SU-DHL-6 (cell line): ENCODE measurements around the gene MGMT.

ENCODE experiments used
- H2AFZ ChIP-seq: fragments of 200-600 bp; sonication (generic); 2 replicates; pipeline ENCODE4 v1.6.1; 2014; ENCODE audit warnings: low read depth, mild to moderate bottlenecking, moderate library complexity, mixed read lengths, antibody characterized with exemption, low read length; ENCODE audit not compliant: severe bottlenecking
- H3F3A ChIP-seq: fragments of 200-600 bp; shearing (Covaris generic); 2 replicates; pipeline ENCODE4 v1.6.0; 2016; ENCODE audit warnings: antibody characterized with exemption, mild to moderate bottlenecking; ENCODE audit not compliant: insufficient read depth
- H3K27ac ChIP-seq: fragments of 200-600 bp; sonication (generic); 2 replicates; pipeline ENCODE4 v1.5.1; 2016; ENCODE audit warnings: low read depth, mild to moderate bottlenecking, low read length, moderate library complexity, mixed read lengths
- H3K27me3 ChIP-seq: fragments of 200-600 bp; sonication (generic), shearing (Covaris generic); 2 replicates; pipeline ENCODE4 v1.6.0; 2014; ENCODE audit warnings: mild to moderate bottlenecking, low read length
- H3K36me3 ChIP-seq: fragments of 200-600 bp; sonication (generic); 2 replicates; pipeline ENCODE4 v1.6.1; 2014; ENCODE audit warnings: mild to moderate bottlenecking, low read length, mixed read lengths
- H3K4me2 ChIP-seq: fragments of 300-600, 200-600 bp; shearing (Covaris generic), sonication (generic); 2 replicates; pipeline ENCODE4 v1.6.0; 2014; ENCODE audit warnings: low read length, low read depth, mild to moderate bottlenecking; ENCODE audit not compliant: poor library complexity, severe bottlenecking
- H3K4me3 ChIP-seq: fragments of 200-600 bp; sonication (generic); 2 replicates; pipeline ENCODE4 v1.5.1; 2014; ENCODE audit warnings: antibody characterized with exemption, low read length, mild to moderate bottlenecking, mixed read lengths; ENCODE audit not compliant: insufficient read depth, poor library complexity, severe bottlenecking
- H3K79me2 ChIP-seq: fragments of 200-600 bp; sonication (generic); 2 replicates; pipeline ENCODE4 v1.6.1; 2014; ENCODE audit warnings: mild to moderate bottlenecking, low read length, moderate library complexity; ENCODE audit not compliant: insufficient read depth
- H3K9ac ChIP-seq: fragments of 200-600 bp; sonication (generic); 2 replicates; pipeline ENCODE4 v1.7.0; 2014; ENCODE audit warnings: mild to moderate bottlenecking, low read length
- H3K9me2 ChIP-seq: fragments of 200-600 bp; sonication (generic); replicated peaks from 2 replicates; pipeline ENCODE4 v1.6.1; 2014; ENCODE audit warnings: low read length; ENCODE audit not compliant: insufficient read depth
- H3K9me3 ChIP-seq: fragments of 200-600 bp; sonication (generic); 2 replicates; pipeline ENCODE4 v1.6.1; 2014; ENCODE audit warnings: low read length, mixed read lengths; ENCODE audit not compliant: insufficient read depth
- H4K20me1 ChIP-seq: fragments of 200-600 bp; sonication (generic); 2 replicates; pipeline ENCODE4 v1.6.1; 2014; ENCODE audit warnings: low read depth, mild to moderate bottlenecking, antibody characterized with exemption, low read length, moderate library complexity, mixed read lengths
- EZH2phosphoT487 ChIP-seq: fragments of 200-600 bp; sonication (generic), shearing (Covaris generic); conservative IDR thresholded peaks from 2 replicates; pipeline ENCODE4 v1.6.1; 2018; ENCODE audit warnings: mild to moderate bottlenecking, antibody characterized with exemption, low read length, moderate library complexity, mixed read lengths
- TF ChIP-seq, protein P1 (sequence below): fragments of 200-600 bp; sonication (generic); IDR thresholded peaks from one replicate; pipeline ENCODE4 v1.5.1; 2017; ENCODE audit warnings: antibody characterized with exemption, mild to moderate bottlenecking, low read length, moderate library complexity; ENCODE audit not compliant: insufficient read depth, poor library complexity, severe bottlenecking

MGMT gene

GRCh38 chr10:129681856-129682255 lies 214.8 kb downstream of the MGMT start:
- Histone ChIP-seq H3K27me3 (no peaks in the 10 kb centered on the region), H3K36me3 (no peaks in the 10 kb centered on the region), H2AFZ (no peak overlapping the region), H3K4me3 (no peak overlapping the region), H3K9me2 (no peaks in the 10 kb centered on the region), H4K20me1 (no peaks in the 10 kb centered on the region), H3K27ac (no peak overlapping the region), H3K9ac (no peak overlapping the region), H3K79me2 (no peaks in the 10 kb centered on the region), H3F3A (no peaks in the 10 kb centered on the region), H3K9me3 (no peaks in the 10 kb centered on the region), H3K4me2 (no peak overlapping the region)
- TF ChIP-seq, protein P1, sequence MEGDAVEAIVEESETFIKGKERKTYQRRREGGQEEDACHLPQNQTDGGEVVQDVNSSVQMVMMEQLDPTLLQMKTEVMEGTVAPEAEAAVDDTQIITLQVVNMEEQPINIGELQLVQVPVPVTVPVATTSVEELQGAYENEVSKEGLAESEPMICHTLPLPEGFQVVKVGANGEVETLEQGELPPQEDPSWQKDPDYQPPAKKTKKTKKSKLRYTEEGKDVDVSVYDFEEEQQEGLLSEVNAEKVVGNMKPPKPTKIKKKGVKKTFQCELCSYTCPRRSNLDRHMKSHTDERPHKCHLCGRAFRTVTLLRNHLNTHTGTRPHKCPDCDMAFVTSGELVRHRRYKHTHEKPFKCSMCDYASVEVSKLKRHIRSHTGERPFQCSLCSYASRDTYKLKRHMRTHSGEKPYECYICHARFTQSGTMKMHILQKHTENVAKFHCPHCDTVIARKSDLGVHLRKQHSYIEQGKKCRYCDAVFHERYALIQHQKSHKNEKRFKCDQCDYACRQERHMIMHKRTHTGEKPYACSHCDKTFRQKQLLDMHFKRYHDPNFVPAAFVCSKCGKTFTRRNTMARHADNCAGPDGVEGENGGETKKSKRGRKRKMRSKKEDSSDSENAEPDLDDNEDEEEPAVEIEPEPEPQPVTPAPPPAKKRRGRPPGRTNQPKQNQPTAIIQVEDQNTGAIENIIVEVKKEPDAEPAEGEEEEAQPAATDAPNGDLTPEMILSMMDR, result no peak
- no peak for TF ChIP-seq EZH2phosphoT487

GRCh38 chr10:129683519-129683918 lies 216.5 kb downstream of the MGMT start:
- H3K4me3 ChIP-seq, result no peak overlapping the region
- no peak overlapping the region for H3K27ac ChIP-seq
- no peaks in the 10 kb centered on the region for H3K9me2 ChIP-seq
- H3F3A ChIP-seq, result no peaks in the 10 kb centered on the region
- H3K4me2 ChIP-seq, result no peak overlapping the region
- no peak overlapping the region for H2AFZ ChIP-seq
- H3K9me3 ChIP-seq, result no peaks in the 10 kb centered on the region
- H3K9ac ChIP-seq, result no peak overlapping the region
- no peaks in the 10 kb centered on the region for H3K36me3 ChIP-seq
- no peaks in the 10 kb centered on the region for H3K27me3 ChIP-seq
- H4K20me1 ChIP-seq, result no peaks in the 10 kb centered on the region
- H3K79me2 ChIP-seq, result no peaks in the 10 kb centered on the region
- TF ChIP-seq EZH2phosphoT487, result no peak
- TF ChIP-seq, protein P1, result no peak

DNA sequence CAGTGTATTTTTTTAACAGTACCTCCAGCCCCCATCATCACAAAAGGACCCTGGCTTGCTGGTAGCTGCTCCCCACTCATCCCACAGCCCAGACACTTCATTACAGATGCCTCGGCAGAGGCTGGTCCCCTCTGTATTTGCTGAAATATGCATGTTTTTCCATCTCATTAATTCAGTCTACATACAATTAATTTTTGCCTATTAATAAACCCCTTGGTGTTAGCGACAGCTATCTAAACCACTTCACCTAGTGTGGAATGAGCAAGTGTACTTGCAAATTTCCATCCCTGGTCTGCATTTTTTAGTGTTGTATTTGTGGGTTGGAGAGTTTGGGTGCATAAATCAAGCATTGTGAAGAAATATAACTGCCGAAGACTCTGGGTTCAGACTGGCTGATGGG lies 216.9 kb downstream of the MGMT start:
- no peak overlapping the region for H3K9ac ChIP-seq
- H3K9me2 ChIP-seq, result no peaks in the 10 kb centered on the region
- no peak overlapping the region for H3K4me3 ChIP-seq
- no peaks in the 10 kb centered on the region for H3K27me3 ChIP-seq
- no peak overlapping the region for H3K27ac ChIP-seq
- no peaks in the 10 kb centered on the region for H3K79me2 ChIP-seq
- H4K20me1 ChIP-seq, result no peaks in the 10 kb centered on the region
- no peak overlapping the region for H3K4me2 ChIP-seq
- no peak overlapping the region for H2AFZ ChIP-seq
- H3F3A ChIP-seq, result no peaks in the 10 kb centered on the region
- no peaks in the 10 kb centered on the region for H3K36me3 ChIP-seq
- no peaks in the 10 kb centered on the region for H3K9me3 ChIP-seq
- no peak for TF ChIP-seq EZH2phosphoT487
- TF ChIP-seq, protein P1, result no peak

DNA sequence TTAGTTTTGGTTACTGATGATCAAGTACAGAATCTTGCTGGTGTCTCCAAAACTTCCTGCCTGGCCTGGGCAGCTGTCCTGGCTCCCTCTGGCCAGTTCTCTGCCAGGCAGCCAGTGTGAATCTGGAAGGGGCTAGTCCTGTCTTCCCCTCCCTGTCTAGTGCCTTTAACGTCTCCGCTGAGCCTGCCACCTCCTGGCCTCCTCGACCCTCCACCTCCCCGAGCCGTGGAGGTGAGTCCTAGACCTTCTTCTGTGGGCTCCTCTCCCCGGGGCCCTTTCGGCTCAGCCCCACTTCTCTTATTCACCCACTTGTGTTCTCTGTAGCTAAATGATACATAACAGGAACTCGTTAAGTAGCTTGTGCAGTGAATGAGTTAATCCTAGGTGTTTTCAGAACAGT lies 218.2 kb downstream of the MGMT start:
- no peaks in the 10 kb centered on the region for H3K79me2 ChIP-seq
- no peak overlapping the region for H3K27ac ChIP-seq
- no peak overlapping the region for H2AFZ ChIP-seq
- H3K9ac ChIP-seq, result no peak overlapping the region
- H3K4me2 ChIP-seq, result no peak overlapping the region
- H3K9me2 ChIP-seq, result no peaks in the 10 kb centered on the region
- TF ChIP-seq, protein P1, result no peak
- no peak for TF ChIP-seq EZH2phosphoT487
- no peaks in the 10 kb centered on the region for H3F3A ChIP-seq
- H3K27me3 ChIP-seq, result no peaks in the 10 kb centered on the region
- H3K9me3 ChIP-seq, result no peaks in the 10 kb centered on the region
- no peak overlapping the region for H3K4me3 ChIP-seq
- H4K20me1 ChIP-seq, result no peaks in the 10 kb centered on the region
- no peaks in the 10 kb centered on the region for H3K36me3 ChIP-seq
